Mesodermal cell (in vitro differentiated cells): ENCODE data around the gene AP2M1.

Experiments
- H3K27ac ChIP-seq: 2 replicates; pipeline ENCODE4 v1.7.0; 2013; ENCODE audit warnings: mild to moderate bottlenecking, low read depth, low read length, moderate library complexity; ENCODE audit not compliant: severe bottlenecking
- H3K36me3 ChIP-seq: 2 replicates; pipeline ENCODE4 v1.7.1; 2013; ENCODE audit warnings: mild to moderate bottlenecking, low read length, moderate library complexity; ENCODE audit not compliant: control insufficient read depth, insufficient read depth
- H3K4me1 ChIP-seq: one replicate; pipeline ENCODE4 v1.7.1; 2013; ENCODE audit warnings: mild to moderate bottlenecking, low read length; ENCODE audit not compliant: insufficient read depth, control insufficient read depth, poor library complexity, severe bottlenecking
- H3K4me3 ChIP-seq: 2 replicates; pipeline ENCODE4 v1.7.0; 2013; ENCODE audit warnings: low read length, control low read depth, mild to moderate bottlenecking; ENCODE audit not compliant: insufficient read depth, poor library complexity, severe bottlenecking; ENCODE audit errors: extremely low read depth
- H3K9me3 ChIP-seq: 2 replicates; pipeline ENCODE4 v1.7.1; 2013; ENCODE audit warnings: mild to moderate bottlenecking, low read length, moderate library complexity; ENCODE audit not compliant: control insufficient read depth
- WGBS, 2 experiments: methylation state at CpG; one replicate each; pipeline ENCODE4 v1.1.5; 2013; ENCODE audit warnings: missing lambda C conversion rate in 2 of 2; ENCODE audit not compliant: insufficient coverage in 2 of 2; 5-methylcytosine and 5-hydroxymethylcytosine counted together

Gene AP2M1

DNA sequence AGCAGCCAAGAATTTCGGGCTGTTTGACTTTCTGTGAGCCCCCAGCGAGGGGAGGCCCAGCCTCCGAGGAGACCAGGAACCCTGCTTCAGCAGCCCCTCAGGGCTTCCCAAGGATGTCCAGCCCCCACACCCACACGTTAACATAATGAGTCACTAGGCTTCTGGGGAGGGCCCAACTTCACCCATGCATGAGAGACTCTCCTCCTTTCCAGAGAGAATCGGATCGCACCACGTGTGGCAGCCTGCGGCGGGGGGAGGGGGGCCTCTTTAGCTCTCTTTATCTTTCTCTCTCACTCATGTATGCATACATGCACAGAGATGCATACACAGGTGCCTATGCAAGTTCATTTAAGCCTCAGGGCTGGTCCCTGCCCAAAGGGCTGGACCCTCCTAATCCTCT is 3.1 kb upstream of the AP2M1 start:
- H3K4me3 ChIP-seq = no peak overlapping the region
- H3K4me1 ChIP-seq = peaks cover 26% of the 10 kb centered on the region
- peak overlapping the region; percentile 29 for H3K27ac ChIP-seq
- peaks cover 75% of the 10 kb centered on the region for H3K36me3 ChIP-seq
- no peaks in the 10 kb centered on the region for H3K9me3 ChIP-seq
- WGBS, 2 experiments = 83 to 86% methylated on average over 6 to 9 of the region's 9 CpGs

DNA sequence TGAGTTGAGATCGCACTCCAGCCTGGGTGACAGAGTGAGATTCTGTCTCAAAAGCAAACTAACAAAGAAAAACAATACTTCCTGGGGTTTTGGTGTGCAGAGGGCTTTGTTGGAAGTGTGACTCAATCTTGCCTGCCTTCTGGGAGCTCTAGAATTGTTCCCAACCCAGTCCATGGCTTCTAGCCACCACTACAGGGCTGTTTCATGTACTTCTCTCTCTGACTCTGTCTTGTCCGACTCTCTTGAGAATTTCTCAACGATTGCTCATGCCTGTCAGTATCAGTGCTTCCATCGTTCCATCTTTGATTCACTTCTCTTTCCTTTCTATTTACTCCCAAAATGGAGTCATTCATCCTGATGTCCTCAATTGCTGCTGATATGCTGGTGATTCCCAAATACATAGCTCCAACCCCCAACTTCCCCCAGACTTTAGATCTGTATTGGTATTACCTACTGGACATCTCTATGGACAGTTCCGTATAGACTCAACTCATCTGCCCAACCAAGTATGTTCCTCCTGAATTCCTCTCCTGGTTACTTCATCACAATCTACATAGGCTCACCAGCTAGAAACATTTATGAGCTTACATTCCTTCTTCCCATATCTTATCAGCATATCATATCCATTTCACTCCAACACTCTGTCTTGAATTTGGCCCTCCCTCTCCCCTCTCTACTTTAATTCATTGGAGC is 1.8 kb upstream of the AP2M1 start:
- Histone ChIP-seq H3K9me3 (no peaks in the 10 kb centered on the region), H3K27ac (peak overlapping the region; percentile 25), H3K36me3 (peaks cover 71% of the 10 kb centered on the region), H3K4me1 (peaks cover 32% of the 10 kb centered on the region), H3K4me3 (no peak overlapping the region)
- 94 to 95% methylated on average over 4 to 5 of the region's 5 CpGs for WGBS, 2 experiments

GRCh38 chr3:184173374-184173722 is 1.3 kb upstream of the AP2M1 start:
- Histone ChIP-seq H3K36me3 (peaks cover 71% of the 10 kb centered on the region), H3K4me1 (peaks cover 37% of the 10 kb centered on the region), H3K27ac (peak overlapping the region; percentile 55), H3K9me3 (no peaks in the 10 kb centered on the region), H3K4me3 (no peak overlapping the region)
- WGBS, 2 experiments = 80% methylated on average over 1 of the region's 2 CpGs; no CpG with 5 or more reads in 1 of the 2 experiments

- H3K27ac ChIP-seq = peak overlapping the region; percentile 55
Measured at GRCh38 chr3:184174284-184174645, 390 bp upstream of the AP2M1 start.

GRCh38 chr3:184175506-184175905 is 851 bp downstream of the AP2M1 start:
- Histone ChIP-seq H3K36me3 (peaks cover 72% of the 10 kb centered on the region), H3K4me3 (peak overlapping the region; percentile 96), H3K27ac (peak overlapping the region; percentile 96), H3K4me1 (peaks cover 56% of the 10 kb centered on the region), H3K9me3 (no peaks in the 10 kb centered on the region)
- 2 to 6% methylated on average over 5 to 8 of the region's 8 CpGs for WGBS, 2 experiments

More at GRCh38 chr3:184174284-184174645, 390 bp upstream of the AP2M1 start:
- H3K4me1 ChIP-seq = peaks cover 46% of the 10 kb centered on the region
- H3K9me3 ChIP-seq = no peaks in the 10 kb centered on the region
- H3K36me3 ChIP-seq = peaks cover 71% of the 10 kb centered on the region
- WGBS, 2 experiments = no CpG with 5 or more reads among the region's 4 CpGs
- peak overlapping the region; percentile 11 for H3K4me3 ChIP-seq

- H3K36me3 ChIP-seq = peaks cover 72% of the 10 kb centered on the region
- no peaks in the 10 kb centered on the region for H3K9me3 ChIP-seq
- WGBS, 2 experiments = no CpG with 5 or more reads among the region's 3 CpGs
- peak overlapping the region; percentile 96 for H3K27ac ChIP-seq
- H3K4me1 ChIP-seq = peaks cover 56% of the 10 kb centered on the region
- H3K4me3 ChIP-seq = peak overlapping the region; percentile 96
Measured at GRCh38 chr3:184175981-184176376, 1.3 kb downstream of the AP2M1 start.

- peak overlapping the region; percentile 96 for H3K4me3 ChIP-seq
- peaks cover 72% of the 10 kb centered on the region for H3K36me3 ChIP-seq
- WGBS, 2 experiments = 9 to 10% methylated on average over 8 to 9 of the region's 19 CpGs
- no peaks in the 10 kb centered on the region for H3K9me3 ChIP-seq
- peaks cover 49% of the 10 kb centered on the region for H3K4me1 ChIP-seq
- H3K27ac ChIP-seq = peak overlapping the region; percentile 96
Measured at GRCh38 chr3:184176377-184177330, 2.0 kb downstream of the AP2M1 start.

DNA sequence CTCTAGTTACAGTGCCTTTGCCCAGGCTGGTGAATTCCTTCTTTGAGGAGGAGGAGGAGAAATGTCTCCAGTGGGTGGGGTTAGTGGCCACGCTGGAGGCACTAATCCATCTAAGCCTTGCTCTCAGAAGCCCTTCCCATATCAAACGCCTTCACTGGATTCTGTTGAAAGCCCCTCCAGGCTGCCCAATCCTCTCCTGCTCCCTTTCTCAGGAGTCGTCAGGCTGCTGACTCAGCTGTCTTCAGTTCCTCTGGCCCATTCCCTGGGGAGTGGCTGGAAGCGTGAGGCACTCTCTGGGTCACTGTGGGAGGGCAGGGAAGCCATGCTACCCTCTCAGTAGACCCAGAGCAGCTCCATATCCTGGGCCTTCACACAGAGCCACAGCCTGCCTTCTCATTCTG is 2.7 kb downstream of the AP2M1 start:
- peak overlapping the region; percentile 96 for H3K27ac ChIP-seq
- WGBS, 2 experiments = 25 to 29% methylated on average over 2 of the region's 4 CpGs
- H3K4me1 ChIP-seq = peaks cover 45% of the 10 kb centered on the region
- H3K36me3 ChIP-seq = peaks cover 72% of the 10 kb centered on the region
- no peaks in the 10 kb centered on the region for H3K9me3 ChIP-seq
- H3K4me3 ChIP-seq = peak overlapping the region; percentile 96

- H3K36me3 ChIP-seq = peaks cover 73% of the 10 kb centered on the region
- H3K27ac ChIP-seq = peak overlapping the region; percentile 96
- peak overlapping the region; percentile 96 for H3K4me3 ChIP-seq
- H3K9me3 ChIP-seq = no peaks in the 10 kb centered on the region
- H3K4me1 ChIP-seq = peaks cover 43% of the 10 kb centered on the region
- WGBS, 2 experiments = 90 to 95% methylated on average over 10 to 14 of the region's 14 CpGs
Measured at GRCh38 chr3:184177767-184178306, 3.2 kb downstream of the AP2M1 start.

- H3K27ac ChIP-seq = no peak overlapping the region
- H3K4me3 ChIP-seq = no peak overlapping the region
- peaks cover 40% of the 10 kb centered on the region for H3K4me1 ChIP-seq
- WGBS, 2 experiments = 95 to 98% methylated on average over 13 of the region's 13 CpGs
- peaks cover 75% of the 10 kb centered on the region for H3K36me3 ChIP-seq
- H3K9me3 ChIP-seq = no peaks in the 10 kb centered on the region
Measured at GRCh38 chr3:184178521-184179138, 4.0 kb downstream of the AP2M1 start.
